ENCODE results near the gene EXOC6B.

The EXOC6B gene

GRCh38 chr2:72291059-72291458, 534.8 kb downstream of the EXOC6B start:
- TF ChIP-seq EZH2phosphoT487 (IDR thresholded peaks at IDR 0.05; ENCODE audit: low read depth) = no peak
- TF ChIP-seq CTCF (IDR thresholded peaks at IDR 0.05; ENCODE audit: low read depth, low read length) = no peak
- Histone ChIP-seq H3K36me3 (replicated peaks; ENCODE audit: low read depth, low read length) (no peaks in the 10 kb centered on the region), H3K4me2 (ENCODE audit: low read length) (no peak overlapping the region)

GRCh38 chr2:72289736-72290135, 536.1 kb downstream of the EXOC6B start:
- Histone ChIP-seq H2AFZ (ENCODE audit: low read depth, low read length) (no peak overlapping the region), H3K79me2 (ENCODE audit: low read length) (no peaks in the 10 kb centered on the region), H3K4me3 (ENCODE audit: low read length) (no peak overlapping the region), H3K27me3 (ENCODE audit: low read depth, low read length) (no peaks in the 10 kb centered on the region), H3K27ac (ENCODE audit: low read length) (no peak overlapping the region), H3K36me3 (replicated peaks; ENCODE audit: low read depth, low read length) (no peaks in the 10 kb centered on the region), H3K4me1 (ENCODE audit: low read length) (no peaks in the 10 kb centered on the region), H4K20me1 (ENCODE audit: insufficient read depth, low read length) (no peaks in the 10 kb centered on the region), H3K4me2 (ENCODE audit: low read length) (no peak overlapping the region), H3K9ac (ENCODE audit: low read length) (no peak overlapping the region), H3K9me3 (ENCODE audit: insufficient read depth, low read length) (no peaks in the 10 kb centered on the region)
- TF ChIP-seq EZH2phosphoT487 (IDR thresholded peaks at IDR 0.05; ENCODE audit: low read depth) = no peak

More at GRCh38 chr2:72291059-72291458, 534.8 kb downstream of the EXOC6B start:
- H3K9me3 ChIP-seq (ENCODE audit: insufficient read depth, low read length) = no peaks in the 10 kb centered on the region
- H3K27me3 ChIP-seq (ENCODE audit: low read depth, low read length) = no peaks in the 10 kb centered on the region
- no peak overlapping the region for H3K9ac ChIP-seq (ENCODE audit: low read length)
- H2AFZ ChIP-seq (ENCODE audit: low read depth, low read length) = no peak overlapping the region
- no peak overlapping the region for H3K27ac ChIP-seq (ENCODE audit: low read length)
- H4K20me1 ChIP-seq (ENCODE audit: insufficient read depth, low read length) = no peaks in the 10 kb centered on the region
- no peak overlapping the region for H3K4me3 ChIP-seq (ENCODE audit: low read length)
- peaks cover 3% of the 10 kb centered on the region for H3K4me1 ChIP-seq (ENCODE audit: low read length)
- H3K79me2 ChIP-seq (ENCODE audit: low read length) = no peaks in the 10 kb centered on the region

GRCh38 chr2:72289283-72289682, 536.5 kb downstream of the EXOC6B start:
- H2AFZ ChIP-seq (ENCODE audit: low read depth, low read length) = no peak overlapping the region
- H3K27me3 ChIP-seq (ENCODE audit: low read depth, low read length) = no peaks in the 10 kb centered on the region
- no peak overlapping the region for H3K4me3 ChIP-seq (ENCODE audit: low read length)
- H3K4me2 ChIP-seq (ENCODE audit: low read length) = no peak overlapping the region
- TF ChIP-seq EZH2phosphoT487 (IDR thresholded peaks at IDR 0.05; ENCODE audit: low read depth) = no peak
- TF ChIP-seq CTCF (IDR thresholded peaks at IDR 0.05; ENCODE audit: low read depth, low read length) = no peak
- no peaks in the 10 kb centered on the region for H3K4me1 ChIP-seq (ENCODE audit: low read length)
- H3K79me2 ChIP-seq (ENCODE audit: low read length) = no peaks in the 10 kb centered on the region
- H3K36me3 ChIP-seq (replicated peaks; ENCODE audit: low read depth, low read length) = no peaks in the 10 kb centered on the region
- no peak overlapping the region for H3K9ac ChIP-seq (ENCODE audit: low read length)
- no peaks in the 10 kb centered on the region for H3K9me3 ChIP-seq (ENCODE audit: insufficient read depth, low read length)
- H4K20me1 ChIP-seq (ENCODE audit: insufficient read depth, low read length) = no peaks in the 10 kb centered on the region
- no peak overlapping the region for H3K27ac ChIP-seq (ENCODE audit: low read length)

GRCh38 chr2:72278046-72278445, 547.8 kb downstream of the EXOC6B start:
- Histone ChIP-seq H3K79me2 (ENCODE audit: low read length) (no peaks in the 10 kb centered on the region), H3K27ac (ENCODE audit: low read length) (no peak overlapping the region), H3K4me3 (ENCODE audit: low read length) (no peak overlapping the region), H3K27me3 (ENCODE audit: low read depth, low read length) (no peaks in the 10 kb centered on the region), H3K36me3 (replicated peaks; ENCODE audit: low read depth, low read length) (no peaks in the 10 kb centered on the region), H2AFZ (ENCODE audit: low read depth, low read length) (no peak overlapping the region), H3K4me1 (ENCODE audit: low read length) (no peaks in the 10 kb centered on the region), H3K9ac (ENCODE audit: low read length) (no peak overlapping the region), H4K20me1 (ENCODE audit: insufficient read depth, low read length) (no peaks in the 10 kb centered on the region), H3K4me2 (ENCODE audit: low read length) (no peak overlapping the region), H3K9me3 (ENCODE audit: insufficient read depth, low read length) (no peaks in the 10 kb centered on the region)
- no peak for TF ChIP-seq CTCF (IDR thresholded peaks at IDR 0.05; ENCODE audit: low read depth, low read length)
- TF ChIP-seq EZH2phosphoT487 (IDR thresholded peaks at IDR 0.05; ENCODE audit: low read depth) = no peak

- TF ChIP-seq CTCF (IDR thresholded peaks at IDR 0.05; ENCODE audit: low read depth, low read length) (no peak), EZH2phosphoT487 (IDR thresholded peaks at IDR 0.05; ENCODE audit: low read depth) (no peak)
- Histone ChIP-seq H2AFZ (ENCODE audit: low read depth, low read length) (no peak overlapping the region), H3K27me3 (ENCODE audit: low read depth, low read length) (no peaks in the 10 kb centered on the region), H3K36me3 (replicated peaks; ENCODE audit: low read depth, low read length) (no peaks in the 10 kb centered on the region), H3K79me2 (ENCODE audit: low read length) (no peaks in the 10 kb centered on the region), H3K4me3 (ENCODE audit: low read length) (no peak overlapping the region), H4K20me1 (ENCODE audit: insufficient read depth, low read length) (no peaks in the 10 kb centered on the region), H3K9me3 (ENCODE audit: insufficient read depth, low read length) (no peaks in the 10 kb centered on the region), H3K4me2 (ENCODE audit: low read length) (no peak overlapping the region), H3K27ac (ENCODE audit: low read length) (no peak overlapping the region), H3K9ac (ENCODE audit: low read length) (no peak overlapping the region), H3K4me1 (ENCODE audit: low read length) (no peaks in the 10 kb centered on the region)
Observed at GRCh38 chr2:72276876-72277275, 549.0 kb downstream of the EXOC6B start.
